Measurements from ENCODE around the gene SH3BP1.

SH3BP1 gene

DNA sequence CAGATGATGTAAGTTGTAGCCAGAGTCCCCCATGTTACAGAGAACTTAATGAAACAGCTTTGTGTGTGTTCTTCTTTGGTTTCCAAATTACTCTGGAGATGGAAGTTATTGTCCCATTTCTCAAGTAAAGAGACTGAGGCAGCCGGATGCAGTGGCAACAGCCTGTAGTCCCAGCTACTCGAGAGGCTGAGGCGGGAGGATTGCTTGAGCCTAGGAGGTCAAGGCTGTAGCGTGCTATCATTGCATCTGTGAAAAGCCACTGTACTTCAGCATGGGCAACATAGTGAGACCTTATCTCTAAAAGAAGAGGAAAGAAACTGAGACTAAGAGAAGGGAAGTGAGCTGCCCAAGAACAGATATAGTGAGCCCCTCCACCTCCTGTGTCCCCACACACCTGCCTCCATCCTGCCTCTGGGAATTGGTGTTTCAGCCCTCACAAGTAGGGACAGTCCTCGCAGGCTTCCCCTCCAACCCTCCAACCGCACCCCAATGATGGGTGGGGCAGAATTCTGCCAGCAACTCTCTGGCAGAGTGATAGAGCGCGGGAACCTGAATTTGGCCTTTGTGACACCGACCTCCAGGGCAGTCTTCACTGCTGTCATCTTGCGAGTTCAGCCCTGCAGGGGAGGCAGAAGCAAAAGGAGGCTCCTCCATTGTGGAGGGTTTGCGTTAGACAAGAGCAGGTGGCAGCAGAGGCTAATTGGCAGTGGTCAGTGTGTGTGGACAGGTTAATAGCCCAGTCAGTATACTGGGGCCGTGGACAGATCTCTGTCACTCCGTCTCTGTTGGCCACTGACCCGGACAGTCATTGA lies 20.6 kb downstream of the SH3BP1 start:
- DNase-seq: no peak

GRCh38 chr22:37660709-37661045 lies 21.2 kb downstream of the SH3BP1 start:
- no peak for DNase-seq

- DNase-seq: peak; percentile 29
These were observed 21.9 kb downstream of the SH3BP1 start for GRCh38 chr22:37661160-37661924.

DNA sequence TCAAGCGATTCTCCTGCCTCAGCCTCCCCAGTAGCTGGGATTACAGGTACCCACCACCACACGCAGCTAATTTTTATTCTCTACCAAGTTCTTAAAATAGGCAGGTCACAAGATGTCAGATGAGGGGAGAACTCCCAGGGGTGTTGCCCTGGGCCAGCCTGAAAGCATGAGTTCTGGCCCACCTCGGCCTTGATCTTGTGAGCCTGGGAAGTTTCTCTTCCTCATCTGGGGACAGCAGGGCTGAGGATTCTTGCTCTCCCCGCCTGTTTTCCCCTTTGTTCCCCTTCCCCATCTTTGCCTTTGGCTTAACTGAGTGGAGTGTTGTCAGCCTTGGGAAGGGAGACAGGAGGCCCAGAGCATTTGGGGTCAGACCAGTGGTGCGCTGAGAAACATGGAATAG lies 22.6 kb downstream of the SH3BP1 start:
- DNase-seq: no peak

DNA sequence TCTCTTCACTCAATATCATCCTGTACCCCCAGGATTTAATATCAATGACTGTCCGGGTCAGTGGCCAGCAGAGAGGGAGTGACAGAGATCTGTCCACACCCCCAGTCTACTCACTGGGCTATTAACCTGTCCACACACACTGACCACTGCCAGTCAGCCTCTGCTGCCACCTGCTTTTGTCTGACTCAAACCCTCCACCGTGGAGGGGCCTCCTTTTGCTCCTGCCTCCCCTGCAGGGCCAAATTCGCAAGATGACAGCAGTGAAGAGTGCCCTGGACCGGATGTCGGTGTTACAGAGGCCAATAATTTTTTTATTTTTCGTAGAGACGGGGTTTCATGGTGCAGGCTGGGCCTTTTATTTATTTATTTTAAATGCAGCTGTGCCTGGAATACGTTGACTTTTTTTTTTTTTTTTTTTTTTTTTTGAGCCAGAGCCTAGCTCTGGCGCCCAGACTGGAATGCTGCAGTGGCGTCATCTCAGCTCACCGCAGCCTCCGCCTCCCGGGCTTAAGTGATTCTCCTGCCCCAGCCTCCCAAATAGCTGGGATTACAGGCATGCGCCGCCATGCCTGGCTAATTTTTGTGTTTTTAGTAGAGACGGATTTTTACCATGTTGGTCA lies 24.2 kb downstream of the SH3BP1 start:
- DNase-seq: no peak

GRCh38 chr22:37664249-37665101 lies 25.0 kb downstream of the SH3BP1 start:
- DNase-seq: no peak

- no peak for DNase-seq
These were observed 26.0 kb downstream of the SH3BP1 start for GRCh38 chr22:37665487-37665886.

GRCh38 chr22:37669586-37669985 lies 30.1 kb downstream of the SH3BP1 start:
- DNase-seq: no peak

DNA sequence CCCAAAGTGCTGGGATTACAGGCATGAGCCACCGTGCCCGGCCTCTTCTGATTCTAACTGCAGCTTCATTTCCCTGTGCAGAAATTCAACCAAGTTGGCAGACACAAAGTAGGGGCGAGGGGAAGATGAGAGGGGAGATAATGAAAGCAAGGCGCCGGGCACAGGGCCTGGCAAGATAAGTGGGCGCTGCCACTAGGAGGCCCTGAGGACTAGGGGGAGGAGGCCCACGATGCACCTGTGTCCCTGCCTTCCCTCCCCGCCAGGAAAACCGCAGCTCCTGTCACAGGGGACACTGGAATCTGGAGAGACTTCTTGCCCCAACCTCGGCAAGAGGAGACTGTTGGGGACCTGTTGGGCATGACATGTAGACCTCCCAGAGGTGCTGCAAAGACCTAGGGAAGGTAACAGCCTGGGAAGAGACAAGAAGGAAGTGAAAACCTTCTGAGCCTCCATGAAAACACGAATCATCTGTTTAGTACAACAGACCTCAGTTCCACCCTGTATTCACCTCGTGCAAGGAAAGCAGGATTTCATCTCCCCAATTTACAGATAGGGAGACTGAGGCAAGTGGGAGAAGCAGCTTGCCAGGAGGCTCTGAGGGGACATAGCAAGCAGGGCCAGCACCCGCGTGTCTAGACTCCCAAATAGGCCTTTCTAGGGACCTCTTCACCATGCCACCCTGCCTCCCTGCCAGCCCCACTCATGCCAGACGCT lies 32.9 kb downstream of the SH3BP1 start:
- DNase-seq: no peak

GRCh38 chr22:37672920-37673455 lies 33.5 kb downstream of the SH3BP1 start:
- no peak for DNase-seq

DNA sequence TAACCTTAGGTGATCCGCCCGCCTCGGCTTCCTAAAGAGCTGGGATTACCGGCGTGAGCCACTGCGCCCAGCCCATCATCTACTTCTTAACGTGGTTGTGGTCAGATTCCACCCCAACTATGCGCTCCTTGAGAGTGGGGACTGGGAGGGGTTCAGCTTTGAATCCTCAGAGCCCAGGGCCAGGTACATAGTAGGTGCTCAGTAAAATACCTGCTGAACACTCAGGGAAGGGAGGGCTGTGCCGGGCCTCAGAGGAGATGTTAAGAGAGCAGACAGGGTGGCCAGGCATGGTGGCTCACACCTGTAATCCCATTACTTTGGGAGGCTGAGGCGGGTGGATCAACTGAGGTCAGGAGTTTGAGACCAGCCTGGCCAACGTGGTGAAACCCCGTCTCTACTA lies 34.8 kb downstream of the SH3BP1 start:
- no peak for DNase-seq

GRCh38 chr22:37674951-37675929 lies 35.8 kb downstream of the SH3BP1 start, which contains the start of gene LGALS1:
Gene LGALS1 (plus strand): TSS chr22:37675636. CDS start chr22:37675703, 67 bp downstream.
- DNase-seq: peak; percentile 78

DNA sequence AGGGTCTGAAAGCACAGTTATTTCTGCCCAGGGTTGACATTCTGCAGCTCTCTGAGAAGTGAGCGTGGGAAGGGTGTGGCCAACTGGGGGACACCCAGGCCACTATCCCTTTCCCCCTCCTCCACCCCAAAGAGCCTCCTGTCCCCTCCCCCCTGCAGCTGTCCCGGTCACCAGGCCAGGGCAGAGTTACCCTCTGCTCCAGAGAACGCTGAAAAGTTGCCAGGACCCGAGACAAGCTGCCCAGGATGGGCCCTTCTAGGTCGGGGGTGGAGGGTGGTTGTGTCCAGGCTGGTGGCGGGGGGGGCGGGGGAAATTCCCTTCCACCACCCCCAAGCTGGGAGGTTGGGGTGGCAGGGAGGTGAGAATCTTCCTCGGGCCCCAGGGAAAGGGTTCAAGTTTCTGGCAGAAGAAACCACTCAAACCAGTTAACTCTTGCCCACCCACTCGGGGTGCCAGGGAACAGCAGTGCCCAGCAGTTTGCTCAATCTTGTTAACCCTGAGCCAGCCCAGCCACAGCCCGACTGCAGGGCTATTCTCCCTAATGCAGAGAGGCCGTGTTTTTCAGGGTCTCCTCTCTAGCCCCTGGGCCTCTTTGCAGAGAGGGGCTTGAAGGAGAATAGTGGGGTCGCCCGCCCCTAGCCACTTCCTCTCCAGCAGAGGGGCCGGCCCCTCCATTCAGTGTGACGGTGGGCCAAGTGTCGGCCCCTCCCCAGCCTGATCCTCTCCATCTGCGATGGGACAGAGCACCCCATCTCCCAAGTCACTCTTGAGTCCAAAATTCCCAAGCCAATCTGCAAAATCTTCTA lies 36.7 kb downstream of the SH3BP1 start:
- DNase-seq: peak; percentile 19

- peak; percentile 94 for DNase-seq
These were observed 37.4 kb downstream of the SH3BP1 start for GRCh38 chr22:37676736-37677492.

- no peak for DNase-seq
These were observed 38.1 kb downstream of the SH3BP1 start for GRCh38 chr22:37677493-37677974.

DNA sequence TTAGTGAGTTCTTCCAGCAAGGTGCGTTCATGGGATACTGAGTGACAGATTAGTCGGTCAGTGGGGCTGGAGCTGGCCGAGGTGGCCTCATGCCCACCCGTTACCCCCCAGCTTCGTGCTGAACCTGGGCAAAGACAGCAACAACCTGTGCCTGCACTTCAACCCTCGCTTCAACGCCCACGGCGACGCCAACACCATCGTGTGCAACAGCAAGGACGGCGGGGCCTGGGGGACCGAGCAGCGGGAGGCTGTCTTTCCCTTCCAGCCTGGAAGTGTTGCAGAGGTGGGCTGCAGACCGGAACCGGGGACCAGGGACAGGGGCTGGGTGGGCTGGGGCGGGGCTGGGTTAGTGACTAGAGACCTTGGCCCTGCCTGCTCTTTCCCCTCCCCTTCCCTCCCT lies 38.9 kb downstream of the SH3BP1 start:
- no peak for DNase-seq

GRCh38 chr22:37679670-37680069 lies 40.2 kb downstream of the SH3BP1 start:
- DNase-seq: no peak

- DNase-seq: no peak
These were observed 40.9 kb downstream of the SH3BP1 start for GRCh38 chr22:37680191-37680851.

Data from CD4-positive, alpha-beta T cell treated with Interferon gamma for 1 hour (primary cell).